ENCODE data around the gene ABCD2. TPM values are rescaled to one million over a fixed set of nuclear protein-coding genes. Genes with fewer than 3 reads are reported as not detected.
"Not testable (repeated sequence)": the region's sequence is repeated elsewhere in the genome, so short reads cannot be mapped to it uniquely, and the experiment has no call there.

Gene ABCD2
- polyA plus RNA-seq, 1 experiment, result not detected

DNA sequence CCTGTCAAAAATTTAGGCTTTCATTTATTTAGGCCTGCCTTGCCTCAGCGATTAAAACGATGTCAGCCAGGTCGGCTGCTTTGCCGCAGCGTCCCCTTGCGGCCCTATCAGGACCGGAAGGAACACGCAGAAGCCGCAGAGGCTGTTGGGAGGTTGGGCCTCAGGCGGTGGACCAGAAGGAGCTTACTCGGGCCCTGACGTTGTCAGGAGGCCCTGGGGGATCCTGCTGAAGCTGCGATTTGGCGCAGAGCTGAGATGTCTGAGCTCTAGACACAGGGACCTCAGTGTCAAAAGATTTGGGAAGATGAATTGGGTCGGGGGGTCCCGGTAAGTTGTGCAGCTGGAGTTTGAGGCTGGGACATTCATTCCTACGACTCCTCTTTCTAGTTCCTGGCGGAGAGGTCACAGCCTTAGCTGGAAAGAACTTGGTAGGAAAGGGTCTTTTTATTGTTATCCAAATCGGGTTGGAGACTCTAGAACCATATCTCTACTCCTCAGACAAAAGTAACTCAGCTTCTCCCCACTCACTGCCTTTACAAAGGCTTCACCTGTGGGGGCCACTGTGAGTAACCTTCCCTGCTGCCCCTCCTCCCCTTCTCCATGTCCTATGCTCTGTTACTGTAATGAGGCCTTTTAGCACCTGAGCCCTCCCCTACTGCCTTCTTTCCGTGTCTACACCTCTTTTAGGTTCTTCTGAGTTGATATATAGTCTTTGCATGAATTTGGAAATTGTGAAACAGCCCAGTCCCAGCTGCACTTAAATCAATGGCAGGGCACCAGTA is 6.6 kb upstream of the ABCD2 start:
- no peaks in the 10 kb centered on the region for H3K27me3 ChIP-seq (ENCODE audit: control insufficient read depth, insufficient read depth, low read length)
- POLR2A ChIA-PET, result no interaction called here
- TF ChIP-seq, protein P1, sequence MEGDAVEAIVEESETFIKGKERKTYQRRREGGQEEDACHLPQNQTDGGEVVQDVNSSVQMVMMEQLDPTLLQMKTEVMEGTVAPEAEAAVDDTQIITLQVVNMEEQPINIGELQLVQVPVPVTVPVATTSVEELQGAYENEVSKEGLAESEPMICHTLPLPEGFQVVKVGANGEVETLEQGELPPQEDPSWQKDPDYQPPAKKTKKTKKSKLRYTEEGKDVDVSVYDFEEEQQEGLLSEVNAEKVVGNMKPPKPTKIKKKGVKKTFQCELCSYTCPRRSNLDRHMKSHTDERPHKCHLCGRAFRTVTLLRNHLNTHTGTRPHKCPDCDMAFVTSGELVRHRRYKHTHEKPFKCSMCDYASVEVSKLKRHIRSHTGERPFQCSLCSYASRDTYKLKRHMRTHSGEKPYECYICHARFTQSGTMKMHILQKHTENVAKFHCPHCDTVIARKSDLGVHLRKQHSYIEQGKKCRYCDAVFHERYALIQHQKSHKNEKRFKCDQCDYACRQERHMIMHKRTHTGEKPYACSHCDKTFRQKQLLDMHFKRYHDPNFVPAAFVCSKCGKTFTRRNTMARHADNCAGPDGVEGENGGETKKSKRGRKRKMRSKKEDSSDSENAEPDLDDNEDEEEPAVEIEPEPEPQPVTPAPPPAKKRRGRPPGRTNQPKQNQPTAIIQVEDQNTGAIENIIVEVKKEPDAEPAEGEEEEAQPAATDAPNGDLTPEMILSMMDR (IDR thresholded peaks at IDR 0.05; ENCODE audit: insufficient read depth, low read depth, low read length), result no peak
- H3K36me3 ChIP-seq (ENCODE audit: control insufficient read depth, insufficient read depth, low read length), result no peaks in the 10 kb centered on the region
- no peak overlapping the region for H3K4me3 ChIP-seq (ENCODE audit: low read depth, low read length)
- CTCF ChIA-PET, result interaction anchor here (0.8 to 1.0 kb wide), 3 partner anchors 36 to 308 kb away, joined by 3 read pairs; no protein-coding TSS in a partner anchor
- DNase-seq (ENCODE audit: low read depth), result no peak

DNA sequence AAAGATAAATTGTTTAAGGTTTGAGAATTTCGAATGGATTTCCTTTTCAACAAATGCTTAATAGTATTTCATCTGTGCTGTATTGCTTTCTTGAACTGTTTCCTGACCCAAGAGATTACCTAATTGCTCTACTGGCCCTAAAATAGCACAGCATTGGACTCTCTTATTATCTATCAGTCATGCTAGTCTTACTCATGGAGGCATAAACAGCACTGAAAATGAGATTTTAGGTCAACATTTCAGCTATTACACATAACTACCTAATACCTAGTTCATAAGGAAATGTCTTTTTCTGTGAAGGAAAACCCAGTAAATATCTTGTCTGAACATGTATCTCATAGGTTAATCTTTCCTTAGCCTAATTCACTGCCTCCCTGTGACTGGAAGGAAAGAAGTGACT is 4.3 kb upstream of the ABCD2 start:
- no peak for DNase-seq (ENCODE audit: low read depth)
- ChIA-PET POLR2A (no interaction called here), CTCF (interaction anchor here (0.6 kb wide), 1 partner anchor 10 kb away, joined by 3 read pairs; no protein-coding TSS in a partner anchor)
- TF ChIP-seq, protein P1 (IDR thresholded peaks at IDR 0.05; ENCODE audit: insufficient read depth, low read depth, low read length), result no peak
- H3K36me3 ChIP-seq (ENCODE audit: control insufficient read depth, insufficient read depth, low read length), result no peaks in the 10 kb centered on the region
- no peak overlapping the region for H3K4me3 ChIP-seq (ENCODE audit: low read depth, low read length)
- H3K27me3 ChIP-seq (ENCODE audit: control insufficient read depth, insufficient read depth, low read length), result no peaks in the 10 kb centered on the region

DNA sequence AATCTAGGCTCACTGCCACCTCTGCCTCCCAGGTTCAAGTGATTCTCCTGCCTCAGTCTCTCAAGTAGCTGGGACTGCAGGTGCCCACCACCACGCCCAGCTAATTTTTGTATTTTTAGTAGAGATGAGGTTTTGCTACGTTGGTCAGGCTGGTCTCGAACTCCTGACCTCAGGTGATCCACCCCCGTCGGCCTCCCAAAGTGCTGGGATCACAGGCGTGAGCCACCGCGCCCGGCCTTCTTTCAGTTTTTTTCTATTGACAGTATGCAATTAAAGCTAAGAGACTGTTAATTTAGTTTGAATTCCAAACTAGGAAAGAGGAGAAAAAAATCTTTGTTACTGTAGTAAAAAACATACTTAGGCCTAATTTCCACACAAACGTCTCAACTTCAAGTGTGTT is 3.6 kb upstream of the ABCD2 start:
- POLR2A ChIA-PET; H3K27me3 ChIP-seq (ENCODE audit: control insufficient read depth, insufficient read depth, low read length); DNase-seq (ENCODE audit: low read depth); H3K36me3 ChIP-seq (ENCODE audit: control insufficient read depth, insufficient read depth, low read length); H3K4me3 ChIP-seq (ENCODE audit: low read depth, low read length): not testable (repeated sequence)
- CTCF ChIA-PET, result interaction anchor here (0.6 kb wide), 1 partner anchor 11 kb away, joined by 3 read pairs; no protein-coding TSS in a partner anchor

DNA sequence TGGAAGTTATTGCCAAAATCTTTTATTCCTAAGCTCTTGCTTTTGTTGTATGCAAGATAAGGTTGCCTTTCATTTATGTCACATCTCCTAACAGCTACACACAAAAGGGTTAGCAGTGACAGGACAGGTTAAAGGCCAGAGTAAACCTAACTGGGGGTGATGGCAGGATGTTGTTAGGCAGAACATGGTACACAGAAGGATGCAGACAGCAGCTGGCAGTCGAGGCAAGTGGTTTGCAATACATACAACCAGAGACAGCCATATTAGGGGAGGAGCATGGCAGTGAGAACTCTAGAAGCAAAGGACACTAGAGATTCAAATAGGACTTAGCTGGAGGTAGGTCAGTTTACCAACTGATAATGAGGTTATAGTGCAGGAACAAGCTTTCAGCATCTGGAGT is 2.7 kb upstream of the ABCD2 start:
- Histone ChIP-seq H3K4me3 (ENCODE audit: low read depth, low read length) (no peak overlapping the region), H3K36me3 (ENCODE audit: control insufficient read depth, insufficient read depth, low read length) (no peaks in the 10 kb centered on the region), H3K27me3 (ENCODE audit: control insufficient read depth, insufficient read depth, low read length) (no peaks in the 10 kb centered on the region)
- TF ChIP-seq, protein P1 (IDR thresholded peaks at IDR 0.05; ENCODE audit: insufficient read depth, low read depth, low read length), result no peak
- ChIA-PET CTCF (interaction anchor here (1.1 to 1.3 kb wide), 2 partner anchors 9 to 12 kb away, joined by 3 read pairs; no protein-coding TSS in a partner anchor), POLR2A (no interaction called here)
- DNase-seq (ENCODE audit: low read depth), result no peak

DNA sequence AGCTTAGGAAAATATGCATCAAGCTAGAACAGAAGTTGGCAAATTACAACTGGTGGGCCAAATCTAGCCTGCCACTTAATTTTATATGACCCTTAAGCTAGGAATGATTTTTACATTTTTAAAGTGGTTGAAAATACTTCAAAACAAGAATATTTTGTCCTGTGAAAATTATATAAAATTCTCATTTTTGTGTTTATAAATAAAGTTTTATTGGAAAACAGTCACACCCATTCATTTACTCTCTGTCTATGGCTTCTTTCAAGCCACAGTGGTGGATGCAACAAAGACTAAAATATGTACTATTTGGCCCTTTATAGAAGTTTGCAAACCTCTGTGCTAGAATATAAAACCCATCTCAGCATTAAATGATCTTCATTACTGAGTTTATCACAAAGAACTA is 2.1 kb upstream of the ABCD2 start:
- ChIA-PET POLR2A (no interaction called here), CTCF (interaction anchor here (1.1 to 1.3 kb wide), 2 partner anchors 9 to 11 kb away, joined by 3 read pairs; no protein-coding TSS in a partner anchor)
- Histone ChIP-seq H3K36me3 (ENCODE audit: control insufficient read depth, insufficient read depth, low read length) (no peaks in the 10 kb centered on the region), H3K27me3 (ENCODE audit: control insufficient read depth, insufficient read depth, low read length) (no peaks in the 10 kb centered on the region), H3K4me3 (ENCODE audit: low read depth, low read length) (no peak overlapping the region)
- TF ChIP-seq, protein P1 (IDR thresholded peaks at IDR 0.05; ENCODE audit: insufficient read depth, low read depth, low read length), result no peak
- no peak for DNase-seq (ENCODE audit: low read depth)

All from BJ (cell line).